ENCODE data around the gene RCN1.

DNA sequence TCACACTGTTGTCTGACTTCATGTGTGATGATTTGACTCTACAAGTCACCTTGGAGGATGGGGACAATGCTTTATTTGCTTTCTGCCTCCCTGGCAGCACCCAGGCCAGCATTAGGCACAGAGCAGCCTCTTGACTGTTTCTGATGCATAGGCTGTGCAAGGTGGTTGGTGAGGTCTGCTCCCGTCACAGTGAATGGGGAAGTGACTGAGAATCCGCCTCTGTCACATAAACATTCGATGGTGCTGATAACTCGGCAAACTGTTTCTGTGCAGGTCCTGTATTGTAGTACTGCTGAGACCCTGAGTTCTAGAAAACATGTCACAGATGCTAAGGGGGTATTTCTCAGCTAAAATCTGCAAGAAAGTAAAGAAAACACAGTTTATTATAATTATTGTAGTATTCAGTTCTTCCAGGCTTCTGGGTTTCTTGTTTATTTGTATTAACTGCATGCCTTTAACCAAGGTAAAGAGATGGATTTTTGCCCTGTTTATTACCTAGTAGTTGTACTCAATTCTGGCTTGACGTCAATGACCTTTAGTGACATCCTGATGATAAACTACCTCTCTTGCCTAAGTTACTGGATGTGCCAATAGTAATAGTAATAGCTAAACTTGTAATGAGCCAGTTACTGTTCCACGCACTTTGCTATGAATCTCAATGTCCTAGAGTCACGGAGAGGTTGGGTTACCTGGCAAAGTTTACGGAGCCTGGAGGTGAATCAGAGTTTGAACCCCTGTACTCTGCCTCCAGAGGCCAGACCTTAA lies 24.8 kb upstream of the RCN1 start:
- TF ChIP-seq CTCF (IDR thresholded peaks at IDR 0.05; ENCODE audit: insufficient read depth, low read length, poor library complexity, severe bottlenecking), result no peak
- no peak for TF ChIP-seq EZH2phosphoT487 (conservative IDR thresholded peaks at IDR 0.05; ENCODE audit: low read length)
